Left cardiac atrium (tissue), 4 donors: ENCODE results near the gene MRPL37. TPM values are rescaled to one million over a fixed set of nuclear protein-coding genes. Genes with fewer than 3 reads are reported as not detected.
"Not testable (repeated sequence)": the region's sequence is repeated elsewhere in the genome, so short reads cannot be mapped to it uniquely, and the experiment has no call there.

Experiments
- ATAC-seq, 2 donors: fragments of 200-7000 bp; cut with Tn5 transposase; one replicate each; pipeline ENCODE4 v1.9.1; 2020; ENCODE audit warnings: mild to moderate bottlenecking in 2 of 2, moderate library complexity in 2 of 2
- DNase-seq: peaks from one replicate; pipeline ENCODE4 v3.0.0-alpha.2; 2020
- intact Hi-C, 2 donors: fragments of 100-400 bp; cut with DNase I; formaldehyde crosslinking; loops; one replicate each; pipeline versions ENCODE4 v1.14.1 to v1.15.1; 2022 to 2023
- total RNA-seq, 2 donors: library from RNA; stranded (reverse); fragmentation: NEBNext Ultra II Directional; extraction: Animal tissue kit (Norgen Biotek cat#: 25700); gene quantifications; one replicate each; pipeline ENCODE4 v1.2.1, GENCODE V29; 2021
- donor health status: DM: no; HTN: yes; CAD: no.
- donor health status: DM: no; HTN: yes; CAD: no; lungs with severe emphysema.
- donor health status: DM: yes; HTN: yes; CAD: no.
- donor health status: Dilated cardiomyopathy.

The MRPL37 gene
- total RNA-seq, 2 donors from 2014 or later: 54.7 to 64.2 TPM

DNA sequence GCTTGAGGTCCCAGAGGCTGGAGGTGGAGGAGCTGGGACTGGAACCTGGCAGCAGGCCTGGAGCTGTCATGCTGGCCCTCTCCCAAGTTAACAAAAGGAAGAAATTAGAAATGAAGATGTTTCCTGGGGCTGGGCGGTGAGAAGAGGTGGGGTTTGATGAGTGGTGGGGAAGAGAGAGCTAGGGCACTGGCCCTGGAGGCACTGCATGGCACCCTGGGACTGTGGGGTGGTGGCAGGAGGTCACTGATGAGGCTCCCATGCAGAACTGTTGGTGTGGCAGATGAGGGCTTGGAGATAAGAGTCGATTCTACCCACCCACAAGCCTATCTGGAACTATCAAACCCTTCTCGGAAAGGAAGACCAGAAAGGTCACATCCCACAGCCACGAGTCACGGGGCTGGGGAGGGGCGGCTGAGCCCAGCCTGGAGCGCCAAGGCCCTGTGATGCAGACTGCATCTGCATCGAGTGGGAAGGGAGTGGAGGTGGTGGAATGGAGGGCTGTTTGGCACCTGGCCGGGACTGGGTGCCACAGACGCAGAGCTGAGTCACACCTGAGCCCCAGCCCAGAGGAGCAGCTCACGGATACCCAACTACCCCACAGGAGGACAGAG, 29.4 kb downstream of the MRPL37 start:
- ATAC-seq (peak; percentile 27 to 47), DNase-seq (no peak)
- intact Hi-C loops: loop anchor here in 1 of 2 donors (10.0 kb wide), 1 partner anchor 175 kb away; the partner anchor contains the start of gene SSBP3

GRCh38 chr1:54230507-54231339, 30.8 kb downstream of the MRPL37 start:
- DNase-seq: no peak
- intact Hi-C loops: no loop called here
- no peak for ATAC-seq

DNA sequence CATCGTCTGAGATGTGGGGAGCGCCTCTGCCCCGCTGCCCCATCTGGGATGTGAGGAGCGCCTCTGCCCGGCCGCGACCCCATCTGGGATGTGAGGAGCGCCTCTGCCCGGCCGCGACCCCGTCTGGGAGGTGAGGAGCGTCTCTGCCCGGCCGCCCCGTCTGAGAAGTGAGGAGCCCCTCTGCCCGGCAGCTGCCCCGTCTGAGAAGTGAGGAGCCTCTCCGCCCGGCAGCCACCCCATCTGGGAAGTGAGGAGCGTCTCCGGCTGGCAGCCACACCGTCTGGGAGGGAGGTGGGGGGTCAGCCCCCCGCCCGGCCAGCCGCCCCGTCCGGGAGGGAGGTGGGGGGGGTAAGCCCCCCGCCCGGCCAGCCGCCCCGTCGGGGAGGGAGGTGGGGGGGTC, 33.2 kb downstream of the MRPL37 start:
- ATAC-seq, intact Hi-C loops, DNase-seq: not testable (repeated sequence)

DNA sequence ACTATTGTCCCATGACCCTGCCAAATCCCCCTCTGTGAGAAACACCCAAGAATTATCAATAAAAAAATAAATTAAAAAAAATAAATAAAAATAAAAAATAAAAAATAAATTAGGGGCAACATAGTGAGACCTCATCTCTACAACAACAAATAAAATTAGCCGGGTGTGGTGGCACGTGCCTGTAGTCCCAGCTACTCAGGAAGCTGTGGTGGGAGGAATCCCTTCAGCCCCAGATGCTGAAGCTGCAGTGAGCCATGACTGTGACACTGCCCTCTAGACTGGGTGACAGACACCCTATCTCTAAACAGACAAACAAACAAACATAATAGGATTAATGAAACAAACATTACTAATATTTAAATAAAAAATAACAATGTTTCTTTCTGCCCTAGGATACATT, 34.3 kb downstream of the MRPL37 start:
- intact Hi-C loops: no loop called here
- ATAC-seq: no peak
- DNase-seq: no peak

DNA sequence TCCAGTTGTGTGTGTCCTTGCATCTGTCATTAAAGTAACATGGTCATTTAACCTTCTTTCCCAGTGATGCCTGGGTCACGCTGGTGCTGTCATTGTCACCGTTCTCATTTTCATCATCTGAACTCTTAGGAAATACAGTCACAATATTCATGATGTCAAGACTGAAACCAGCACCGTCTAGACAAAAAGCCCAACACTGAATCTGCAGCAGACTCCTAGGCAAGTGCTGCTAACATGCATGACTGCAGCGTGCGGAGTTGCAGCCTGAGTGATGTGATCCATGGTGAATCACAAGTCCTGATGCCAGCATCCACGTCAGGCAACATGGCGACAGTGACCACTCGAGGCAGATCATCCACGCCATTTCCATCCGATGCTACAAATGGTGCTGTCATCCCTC, 37.6 kb downstream of the MRPL37 start:
- intact Hi-C loops: no loop called here
- ATAC-seq (no peak), DNase-seq (no peak)

GRCh38 chr1:54238353-54239034, 38.5 kb downstream of the MRPL37 start:
- intact Hi-C loops: no loop called here
- DNase-seq (no peak), ATAC-seq (peak in 1 of 2 donors; percentile 22)

DNA sequence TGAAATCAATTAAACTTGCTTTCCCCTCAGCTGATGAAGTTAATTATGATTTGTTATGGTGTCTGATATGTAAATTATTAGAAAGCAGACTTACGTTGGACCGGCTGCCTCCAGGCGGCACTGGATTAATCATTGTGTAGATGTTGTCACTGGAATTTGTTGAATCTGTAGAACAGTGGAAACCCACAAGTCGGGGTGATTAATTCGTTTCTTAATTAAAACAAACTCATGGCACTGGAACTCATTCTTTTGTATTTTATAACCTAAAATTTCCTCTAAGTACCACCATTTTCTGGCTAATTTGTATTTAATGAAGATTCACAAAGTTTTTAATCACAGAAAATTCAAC, 39.0 kb downstream of the MRPL37 start:
- no peak for DNase-seq
- intact Hi-C loops: no loop called here
- ATAC-seq: no peak

GRCh38 chr1:54239631-54240031, 39.7 kb downstream of the MRPL37 start:
- DNase-seq: no peak
- no peak for ATAC-seq
- intact Hi-C loops: no loop called here

DNA sequence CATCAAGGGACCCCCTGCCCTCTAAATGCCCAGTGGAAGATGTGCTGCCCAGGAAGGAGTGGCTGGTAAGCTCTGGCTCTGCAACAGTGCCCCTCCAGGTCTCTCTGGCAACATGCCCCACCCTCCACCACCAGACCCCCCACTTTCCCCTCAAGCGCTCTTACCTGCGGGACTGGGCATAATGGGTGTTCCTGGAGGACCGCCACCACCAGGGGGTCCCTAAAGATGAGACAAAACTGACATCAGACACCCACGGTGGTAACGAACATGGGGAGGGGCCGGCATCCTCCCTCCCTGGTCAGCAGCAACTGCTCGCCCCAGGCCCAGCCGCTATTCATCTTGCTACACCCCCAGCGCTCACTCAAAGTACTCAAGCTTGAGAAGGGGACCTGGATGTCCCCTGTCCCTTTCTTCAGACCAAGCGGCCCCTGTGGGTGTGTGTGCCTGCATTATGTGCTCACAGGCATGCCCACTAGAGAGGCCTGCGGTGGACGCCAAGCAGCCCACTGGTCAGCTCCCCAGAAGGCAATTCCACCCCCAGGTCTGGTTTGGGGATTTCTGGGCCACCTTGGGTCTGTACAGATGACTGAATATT, 40.9 kb downstream of the MRPL37 start:
- ATAC-seq (no peak), DNase-seq (no peak)
- intact Hi-C loops: no loop called here

- ATAC-seq: no peak
- DNase-seq: no peak
- intact Hi-C loops: no loop called here
Measured at GRCh38 chr1:54241364-54241763, 41.4 kb downstream of the MRPL37 start.

GRCh38 chr1:54243022-54243421, 43.1 kb downstream of the MRPL37 start:
- ATAC-seq: no peak
- DNase-seq: no peak
- intact Hi-C loops: no loop called here

GRCh38 chr1:54244655-54245054, 44.7 kb downstream of the MRPL37 start:
- DNase-seq: no peak
- ATAC-seq: no peak
- intact Hi-C loops: no loop called here

DNA sequence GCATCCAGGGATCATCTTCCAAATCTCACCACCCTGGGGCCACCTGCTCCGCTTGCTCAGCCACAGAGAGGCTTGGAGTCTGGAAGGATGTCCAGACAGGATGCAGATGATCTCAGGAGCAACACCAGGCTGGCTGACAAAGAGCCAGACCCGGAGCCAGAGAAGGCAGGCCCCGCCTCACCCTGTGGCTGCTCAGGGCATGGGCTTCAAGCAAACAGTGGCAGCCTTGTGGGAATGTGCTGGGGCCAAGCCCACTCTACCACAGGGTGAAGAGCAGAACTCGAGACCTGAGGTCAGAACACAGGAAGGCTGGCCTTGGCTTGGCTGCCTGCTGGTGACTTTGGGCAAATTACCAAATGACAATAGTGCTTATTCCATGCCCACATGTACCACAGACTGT, 45.5 kb downstream of the MRPL37 start:
- intact Hi-C loops: no loop called here
- DNase-seq (no peak), ATAC-seq (no peak)

GRCh38 chr1:54246116-54246721, 46.3 kb downstream of the MRPL37 start:
- ATAC-seq (peak; percentile 29), DNase-seq (no peak)
- intact Hi-C loops: no loop called here

- ATAC-seq (no peak), DNase-seq (no peak)
- intact Hi-C loops: no loop called here
Measured at GRCh38 chr1:54247863-54248515, 48.0 kb downstream of the MRPL37 start.

DNA sequence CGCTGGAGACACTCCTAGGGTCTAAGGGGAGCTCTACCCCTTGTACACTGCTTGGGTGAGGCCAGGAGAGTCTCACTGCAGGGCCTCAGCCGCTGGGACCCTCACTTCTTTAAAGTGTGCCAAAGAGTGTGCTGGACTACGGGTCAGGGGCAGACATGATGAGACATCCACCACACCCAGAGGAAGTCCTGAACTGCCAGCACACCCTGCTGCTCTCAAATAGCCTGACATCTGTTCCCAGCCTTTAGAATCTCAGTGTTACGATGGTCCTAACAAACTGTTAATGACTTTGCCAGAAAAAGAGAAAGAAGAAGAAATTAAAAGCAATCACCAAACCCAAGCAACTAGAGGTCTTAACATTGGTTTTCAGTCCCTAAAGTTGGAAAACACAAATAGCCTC, 49.0 kb downstream of the MRPL37 start:
- DNase-seq (no peak), ATAC-seq (no peak)
- intact Hi-C loops: no loop called here

- DNase-seq: no peak
- ATAC-seq: peak; percentile 63 to 72
- intact Hi-C loops: no loop called here
Measured at GRCh38 chr1:54249819-54250435, 50.0 kb downstream of the MRPL37 start.

DNA sequence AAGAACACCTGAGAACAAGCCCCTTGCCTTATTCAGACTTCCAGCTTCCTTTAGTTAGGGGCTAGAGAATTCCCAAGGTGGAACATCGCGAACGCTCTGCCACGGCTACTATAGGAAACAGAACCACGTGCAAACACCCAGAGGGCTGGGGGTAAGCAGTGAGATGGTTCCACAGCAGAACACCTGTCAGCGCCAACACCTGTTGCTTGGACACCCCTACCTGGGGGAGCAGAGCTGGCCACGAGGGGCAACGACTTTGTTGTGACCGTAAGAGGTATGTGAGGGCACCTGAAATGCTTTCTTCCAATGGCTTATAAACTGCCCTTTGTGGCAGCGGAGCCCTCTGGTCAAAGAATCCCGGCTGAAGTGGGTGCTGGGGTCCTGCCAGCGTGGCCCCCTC, 50.7 kb downstream of the MRPL37 start:
- no peak for ATAC-seq
- DNase-seq: no peak
- intact Hi-C loops: no loop called here
